Measurements from ENCODE around the gene MYO6.

MYO6 gene

DNA sequence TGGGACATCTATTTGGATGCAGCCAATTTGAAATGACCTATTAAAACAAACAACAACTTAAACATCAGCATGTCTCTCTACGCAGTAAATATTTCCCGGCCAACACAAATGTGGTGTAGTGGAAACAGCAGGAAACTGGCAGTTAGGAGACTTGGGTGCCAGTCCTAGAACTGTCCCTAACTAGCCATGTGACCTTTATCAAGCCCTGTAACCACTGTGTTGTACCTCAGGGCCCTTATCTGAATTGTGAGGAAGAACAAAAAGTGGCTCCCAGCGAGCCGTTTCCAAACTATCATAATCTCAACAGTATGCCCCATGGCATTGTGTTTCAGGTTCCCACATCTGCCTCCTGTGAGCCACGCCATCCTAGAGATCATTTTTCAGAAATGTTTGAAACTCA is 198.9 kb downstream of the MYO6 start:
- no peak for DNase-seq (ENCODE audit: low spot score)

DNA sequence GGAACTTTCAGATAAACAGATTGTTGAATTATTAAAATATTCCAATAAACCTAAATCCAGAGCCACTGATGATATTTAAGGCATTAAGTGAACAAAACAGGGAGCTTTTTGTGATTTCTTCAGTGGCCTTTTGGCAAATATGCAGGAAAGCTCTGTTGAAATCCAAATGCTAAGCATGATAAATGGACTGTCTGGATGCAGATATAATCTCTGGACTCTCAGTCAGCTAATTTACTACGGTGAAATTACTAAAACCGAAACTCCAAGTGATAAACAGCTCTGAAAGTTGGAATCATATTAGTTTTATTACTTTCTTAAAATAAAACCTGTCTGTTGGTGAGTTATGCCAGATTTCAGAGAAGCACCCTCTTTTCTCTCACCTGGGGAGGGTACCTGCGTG is 203.1 kb downstream of the MYO6 start:
- DNase-seq (ENCODE audit: low spot score), result no peak

DNA sequence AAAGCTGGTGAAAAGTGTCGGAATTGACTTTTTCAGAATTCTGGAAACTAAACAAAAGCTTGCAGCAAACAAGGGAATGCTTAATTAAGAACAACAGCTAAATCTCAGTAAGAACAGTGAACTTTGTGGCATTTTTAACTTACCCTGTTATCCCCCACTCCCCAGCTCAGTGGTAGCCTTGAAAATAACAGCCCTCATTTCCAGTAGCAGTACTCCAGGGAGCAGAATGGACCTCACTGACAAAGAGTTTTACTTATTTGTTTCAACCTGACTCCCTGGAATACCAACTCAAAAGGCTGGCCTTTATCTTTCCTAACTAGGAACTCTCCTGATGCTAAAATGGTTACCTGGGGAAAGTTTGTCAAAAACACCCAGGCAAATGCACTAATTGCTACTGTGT is 214.5 kb downstream of the MYO6 start:
- DNase-seq (ENCODE audit: low spot score), result no peak

DNA sequence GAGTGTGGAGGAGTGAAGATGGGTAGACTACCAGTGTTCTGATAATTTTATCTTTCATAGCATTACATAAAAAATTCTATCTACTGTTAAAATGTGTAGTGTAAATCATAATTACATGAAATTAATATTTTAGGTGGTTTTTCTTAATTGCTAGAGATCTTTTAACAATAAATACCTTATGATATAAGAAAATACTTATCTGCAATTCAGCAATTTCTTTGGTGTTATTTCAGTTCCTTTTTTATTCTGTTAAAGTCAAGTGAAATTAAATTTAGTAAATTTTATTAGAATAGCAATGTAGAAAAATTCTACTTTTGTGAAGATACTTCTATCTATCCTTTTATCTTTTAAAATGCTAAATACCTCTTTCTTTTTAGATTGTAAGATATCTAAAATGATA is 219.1 kb downstream of the MYO6 start:
- DNase-seq (ENCODE audit: low spot score), result no peak

All from hematopoietic multipotent progenitor cell treated with erythropoietin and hydrocortisone succinate and interleukin-3 and kit ligand, for 17 days (in vitro differentiated cells).